HG03378 (cell line): ENCODE results near the gene BTBD19.
A peak's percentile ranks its signal among the peaks of the same experiment; 100 is the strongest.
"Not testable (repeated sequence)": the region's sequence is repeated elsewhere in the genome, so short reads cannot be mapped to it uniquely, and the experiment has no call there.

Experiments
- ATAC-seq: cut with Tn5 transposase; IDR thresholded peaks from one replicate; pipeline ENCODE4 v1.9.1; 2021; ENCODE audit warnings: mild to moderate bottlenecking, moderate library complexity; ENCODE audit not compliant: unreplicated experiment

Gene BTBD19

GRCh38 chr1:44808063-44808937 is at the start of gene BTBD19:
BTBD19 (plus strand) TSS chr1:44808523; CDS start chr1:44808821, 298 bp downstream.
- peak; percentile 28 for ATAC-seq

GRCh38 chr1:44759077-44759476 is 49.2 kb upstream of the BTBD19 start:
- ATAC-seq, result no peak

- ATAC-seq, result no peak
Measured at GRCh38 chr1:44760876-44761275, 47.4 kb upstream of the BTBD19 start.

GRCh38 chr1:44766421-44766820 is 41.9 kb upstream of the BTBD19 start:
- not testable (repeated sequence) for ATAC-seq

GRCh38 chr1:44775078-44775929 is 33.0 kb upstream of the BTBD19 start, which contains the start of gene RPS8:
RPS8 (plus strand) TSS chr1:44775540; CDS start chr1:44775597, 57 bp downstream.
- peak; percentile 70 for ATAC-seq

- peak; percentile 11 for ATAC-seq
Measured at GRCh38 chr1:44775930-44776729, 32.2 kb upstream of the BTBD19 start.

GRCh38 chr1:44776730-44777068 is 31.6 kb upstream of the BTBD19 start:
- no peak for ATAC-seq

GRCh38 chr1:44777547-44777946 is 30.8 kb upstream of the BTBD19 start:
- ATAC-seq, result no peak

GRCh38 chr1:44777969-44778635 is 30.2 kb upstream of the BTBD19 start:
- no peak for ATAC-seq

- no peak for ATAC-seq
Measured at GRCh38 chr1:44778705-44779576, 29.4 kb upstream of the BTBD19 start.

GRCh38 chr1:44780583-44781121 is 27.7 kb upstream of the BTBD19 start:
- ATAC-seq, result no peak

GRCh38 chr1:44783697-44784093 is 24.6 kb upstream of the BTBD19 start:
- ATAC-seq, result no peak

- no peak for ATAC-seq
Measured at GRCh38 chr1:44784094-44785028, 24.0 kb upstream of the BTBD19 start.

GRCh38 chr1:44785029-44785380 is 23.3 kb upstream of the BTBD19 start:
- no peak for ATAC-seq

GRCh38 chr1:44785501-44786137 is 22.7 kb upstream of the BTBD19 start:
- no peak for ATAC-seq

- no peak for ATAC-seq
Measured at GRCh38 chr1:44786138-44786840, 22.0 kb upstream of the BTBD19 start.

- ATAC-seq, result no peak
Measured at GRCh38 chr1:44786841-44787426, 21.4 kb upstream of the BTBD19 start.
